Thyroid gland (tissue), 4 donors: ENCODE results near the gene PEX14. TPM values are rescaled to one million over a fixed set of nuclear protein-coding genes. Genes with fewer than 3 reads are reported as not detected.

Source experiments
- DNase-seq, 2 donors: peaks; one replicate each; pipeline ENCODE4 v3.0.0-alpha.2; 2019
- H3K27ac ChIP-seq, 3 donors: fragments of 200-600 bp; sonication (generic); 1 replicate in 2 of 3; 2 replicates in 1 of 3; pipeline ENCODE4 v1.5.1; 2016 to 2019; ENCODE audit warnings: mild to moderate bottlenecking in 1 of 3, moderate library complexity in 1 of 3
- H3K27me3 ChIP-seq: fragments of 200-600 bp; sonication (generic); one replicate; pipeline ENCODE4 v1.5.1; 2019
- H3K36me3 ChIP-seq, 2 donors: fragments of 200-600 bp; sonication (generic); one replicate each; pipeline ENCODE4 v1.5.1; 2016 to 2019
- H3K4me1 ChIP-seq, 2 donors: fragments of 200-600 bp; sonication (generic); one replicate each; pipeline ENCODE4 v1.5.1; 2017 to 2019
- H3K4me3 ChIP-seq, 3 donors: fragments of 200-600 bp; sonication (generic); replicated peaks in 1 of 3; 1 replicate in 2 of 3; 2 replicates in 1 of 3; pipeline ENCODE4 v1.5.1; 2016; ENCODE audit warnings: mild to moderate bottlenecking in 1 of 3
- H3K9me3 ChIP-seq: fragments of 200-600 bp; sonication (generic); one replicate; pipeline ENCODE4 v1.5.1; 2017
- POLR2A ChIP-seq, 2 donors: fragments of 450-650 bp; IDR thresholded peaks; one replicate each; pipeline ENCODE4 v1.6.1; 2017; ENCODE audit warnings: antibody characterized with exemption in 2 of 2, mild to moderate bottlenecking in 2 of 2, moderate library complexity in 1 of 2
- WGBS, 2 donors: methylation state at CpG; one replicate each; pipeline ENCODE4 v1.1.5; 2017; 5-methylcytosine and 5-hydroxymethylcytosine counted together
- intact Hi-C: fragments of 100-400 bp; cut with DNase I; formaldehyde crosslinking; loops from one replicate; pipeline ENCODE4 v1.15.1; 2023
- total RNA-seq, 4 donors: library from RNA; depleted of rRNA; stranded (reverse); fragments of >200 nt; gene quantifications; one replicate each; pipeline ENCODE4 v1.2.3, GENCODE V29; 2016
- TF ChIP-seq, protein P1 (sequence below), 6 experiments: fragments of 200-600 bp in 3 of 6; fragments of 450-650 bp in 3 of 6; sonication (generic) in 3 of 6; IDR thresholded peaks; one replicate each; pipeline ENCODE4 v1.5.1; 2016 to 2019; ENCODE audit warnings: antibody characterized with exemption in 6 of 6, mild to moderate bottlenecking in 2 of 6, inconsistent platforms in 1 of 6, moderate library complexity in 1 of 6

PEX14 gene
- total RNA-seq, 4 donors from 2014 or later, result 14.0 to 28.4 (median 20.7) TPM

DNA sequence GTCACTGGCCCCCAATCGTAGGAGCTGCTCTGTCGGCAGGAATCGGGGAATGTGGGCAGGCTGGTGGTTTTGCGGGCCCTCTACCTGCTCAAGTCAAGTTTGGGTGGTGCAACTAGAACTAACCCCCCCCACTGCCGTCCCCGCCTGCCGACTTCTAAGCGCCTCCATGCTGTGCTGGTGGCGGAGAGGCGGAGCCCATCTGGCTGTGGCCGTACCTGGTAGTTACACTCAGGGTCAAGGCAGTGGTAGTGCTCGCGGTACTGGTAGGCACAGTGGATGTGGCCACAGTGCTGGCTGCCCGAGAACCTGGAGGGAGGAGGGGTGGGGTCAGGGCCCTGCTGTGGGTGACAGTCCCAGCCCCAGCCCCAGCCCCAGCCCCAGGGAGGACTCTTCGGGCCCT is 181.7 kb downstream of the PEX14 start:
- TF ChIP-seq, protein P1, sequence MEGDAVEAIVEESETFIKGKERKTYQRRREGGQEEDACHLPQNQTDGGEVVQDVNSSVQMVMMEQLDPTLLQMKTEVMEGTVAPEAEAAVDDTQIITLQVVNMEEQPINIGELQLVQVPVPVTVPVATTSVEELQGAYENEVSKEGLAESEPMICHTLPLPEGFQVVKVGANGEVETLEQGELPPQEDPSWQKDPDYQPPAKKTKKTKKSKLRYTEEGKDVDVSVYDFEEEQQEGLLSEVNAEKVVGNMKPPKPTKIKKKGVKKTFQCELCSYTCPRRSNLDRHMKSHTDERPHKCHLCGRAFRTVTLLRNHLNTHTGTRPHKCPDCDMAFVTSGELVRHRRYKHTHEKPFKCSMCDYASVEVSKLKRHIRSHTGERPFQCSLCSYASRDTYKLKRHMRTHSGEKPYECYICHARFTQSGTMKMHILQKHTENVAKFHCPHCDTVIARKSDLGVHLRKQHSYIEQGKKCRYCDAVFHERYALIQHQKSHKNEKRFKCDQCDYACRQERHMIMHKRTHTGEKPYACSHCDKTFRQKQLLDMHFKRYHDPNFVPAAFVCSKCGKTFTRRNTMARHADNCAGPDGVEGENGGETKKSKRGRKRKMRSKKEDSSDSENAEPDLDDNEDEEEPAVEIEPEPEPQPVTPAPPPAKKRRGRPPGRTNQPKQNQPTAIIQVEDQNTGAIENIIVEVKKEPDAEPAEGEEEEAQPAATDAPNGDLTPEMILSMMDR (IDR thresholded peaks at IDR 0.05), result no peak
- TF ChIP-seq POLR2A (IDR thresholded peaks at IDR 0.05), result no peak
- DNase-seq, result no peak
- intact Hi-C loops, result no loop called here
- H3K27me3 ChIP-seq, result no peaks in the 10 kb centered on the region
- WGBS, 2 donors, result 83 to 92% methylated on average over 2 to 15 of the region's 15 CpGs
- no peak overlapping the region for H3K27ac ChIP-seq
- peaks cover 10 to 21% of the 10 kb centered on the region in 2 donors for H3K4me1 ChIP-seq
- no peak overlapping the region for H3K4me3 ChIP-seq
- H3K9me3 ChIP-seq, result no peaks in the 10 kb centered on the region
- H3K36me3 ChIP-seq, result peaks cover 0 to 11% of the 10 kb centered on the region in 2 donors

DNA sequence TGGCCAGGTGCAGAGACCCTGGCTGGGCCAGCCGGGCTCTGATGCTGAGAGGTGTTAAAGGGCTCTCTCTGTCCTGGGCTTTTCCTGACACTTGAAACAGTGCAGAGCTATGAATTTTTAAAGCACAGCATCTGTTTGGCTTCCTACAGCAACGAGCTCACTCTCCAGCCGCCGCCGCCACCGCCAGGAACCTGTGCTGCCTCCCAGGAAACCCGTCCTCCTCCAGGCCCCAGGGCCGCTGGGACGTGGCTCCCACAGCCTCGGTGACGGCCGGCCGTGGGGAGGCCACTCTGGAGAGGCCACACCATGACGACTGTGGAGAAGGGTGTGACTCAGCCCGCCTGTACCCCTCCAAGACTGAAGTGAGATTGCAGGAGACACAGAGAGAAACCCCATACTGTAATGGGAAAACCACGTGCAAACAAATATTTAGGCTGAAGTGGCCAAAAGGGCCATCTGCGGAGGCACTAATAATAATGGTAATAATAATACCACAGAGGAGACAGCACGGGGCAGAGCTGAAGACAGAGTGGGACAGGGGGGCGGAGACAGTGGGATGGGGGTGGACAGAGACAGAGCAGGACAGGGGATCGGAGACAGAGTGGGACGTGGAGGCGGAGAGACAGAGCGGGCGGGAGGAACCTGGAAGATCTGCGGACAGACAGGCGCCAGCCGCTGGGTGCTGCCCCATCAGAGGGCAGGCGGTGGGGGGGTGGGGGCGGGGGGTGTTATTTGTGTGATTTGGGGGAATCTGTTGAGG is 182.5 kb downstream of the PEX14 start:
- 75 to 83% methylated on average over 27 to 29 of the region's 29 CpGs for WGBS, 2 donors
- intact Hi-C loops, result no loop called here
- no peak overlapping the region for H3K4me3 ChIP-seq
- no peak overlapping the region for H3K27ac ChIP-seq
- H3K9me3 ChIP-seq, result no peaks in the 10 kb centered on the region
- H3K36me3 ChIP-seq, result peaks cover 0 to 11% of the 10 kb centered on the region in 2 donors
- H3K27me3 ChIP-seq, result no peaks in the 10 kb centered on the region
- peaks cover 5 to 13% of the 10 kb centered on the region in 2 donors for H3K4me1 ChIP-seq
- TF ChIP-seq, protein P1 (IDR thresholded peaks at IDR 0.05), result no peak
- TF ChIP-seq POLR2A (IDR thresholded peaks at IDR 0.05), result no peak
- no peak for DNase-seq

DNA sequence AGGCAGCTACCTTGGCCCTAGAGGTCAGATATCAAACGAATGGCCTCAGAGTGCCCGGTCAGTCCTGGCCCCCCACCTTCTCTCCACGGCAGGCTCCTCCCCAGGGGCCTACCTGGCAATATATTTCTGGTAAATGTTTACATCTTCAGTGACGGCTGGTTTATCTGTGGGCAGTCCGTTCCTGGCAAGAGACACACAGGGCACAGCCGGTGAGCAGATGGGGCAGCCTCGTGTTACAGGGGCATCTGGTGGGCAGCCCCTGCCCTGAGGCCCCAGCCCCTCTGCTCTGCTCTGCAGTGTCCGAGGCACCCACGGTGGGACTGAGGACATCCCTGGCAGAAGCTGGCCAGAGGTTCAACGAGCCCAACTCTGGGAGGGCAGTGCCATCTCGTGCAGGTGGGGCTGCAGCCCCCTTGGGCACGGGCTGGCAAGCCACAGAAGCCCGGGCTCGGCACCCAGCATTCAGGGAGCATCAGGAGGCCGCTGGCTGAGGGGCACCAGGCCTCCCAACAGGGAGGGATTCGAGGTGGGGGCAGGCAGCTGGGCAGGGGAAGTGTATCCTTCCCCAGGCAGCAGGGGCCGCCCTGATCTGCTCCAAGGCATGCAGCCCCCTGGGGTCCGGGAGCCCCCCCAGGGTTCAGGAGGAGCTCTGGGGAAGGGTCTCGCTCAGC is 183.8 kb downstream of the PEX14 start:
- Histone ChIP-seq H3K27ac (no peak overlapping the region), H3K4me3 (no peak overlapping the region), H3K9me3 (no peaks in the 10 kb centered on the region), H3K36me3 (peaks cover 0 to 8% of the 10 kb centered on the region in 2 donors), H3K27me3 (no peaks in the 10 kb centered on the region), H3K4me1 (peaks cover 0 to 12% of the 10 kb centered on the region in 2 donors)
- no peak for DNase-seq
- TF ChIP-seq, protein P1 (IDR thresholded peaks at IDR 0.05), result no peak
- TF ChIP-seq POLR2A (IDR thresholded peaks at IDR 0.05), result no peak
- WGBS, 2 donors, result 80 to 97% methylated on average over 6 to 12 of the region's 19 CpGs
- intact Hi-C loops, result no loop called here

DNA sequence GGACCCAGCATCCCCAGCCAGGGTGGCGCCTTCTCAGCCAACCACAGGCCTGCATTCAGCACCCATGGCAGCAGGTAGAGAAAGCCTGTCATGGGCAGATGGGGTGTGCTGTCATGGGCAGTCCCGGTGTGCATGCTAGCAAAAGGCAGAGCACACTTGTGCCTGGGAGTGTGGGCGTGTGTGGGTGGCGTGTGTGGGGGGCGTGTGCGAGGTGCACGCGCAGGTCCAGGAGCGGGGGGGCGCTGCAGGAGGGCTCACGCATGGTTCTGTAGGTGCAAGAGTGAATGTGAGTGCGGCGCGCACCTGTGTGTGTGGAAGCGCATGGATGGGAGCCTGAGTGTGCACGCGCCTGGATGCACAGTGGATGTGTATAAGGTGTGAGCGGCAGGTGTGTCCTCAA is 184.5 kb downstream of the PEX14 start:
- WGBS, 2 donors, result 93 to 94% methylated on average over 18 of the region's 18 CpGs
- Histone ChIP-seq H3K4me1 (peaks cover 0 to 12% of the 10 kb centered on the region in 2 donors), H3K27me3 (no peaks in the 10 kb centered on the region), H3K9me3 (no peaks in the 10 kb centered on the region), H3K36me3 (peaks cover 0 to 1% of the 10 kb centered on the region in 2 donors), H3K4me3 (no peak overlapping the region), H3K27ac (peak overlapping the region in 1 of 3 donors; percentile 44)
- intact Hi-C loops, result no loop called here
- TF ChIP-seq, protein P1 (IDR thresholded peaks at IDR 0.05), result no peak
- no peak for TF ChIP-seq POLR2A (IDR thresholded peaks at IDR 0.05)
- DNase-seq, result no peak
